ENCODE results near the gene NEK6.
A peak's percentile ranks its signal among the peaks of the same experiment; 100 is the strongest.

Gene NEK6

GRCh38 chr9:124399323-124399967 is 141.7 kb downstream of the NEK6 start:
- no peak for DNase-seq (ENCODE audit: low read depth)

- peak; percentile 79 for DNase-seq (ENCODE audit: low read depth)
These were observed 142.5 kb downstream of the NEK6 start for GRCh38 chr9:124399968-124400940.
